ENCODE results near the gene SLC22A3. TPM values are rescaled to one million over a fixed set of nuclear protein-coding genes. Genes with fewer than 3 reads are reported as not detected.

The SLC22A3 gene
- total RNA-seq, 1 experiment from 2014 or later: 2.9 TPM

DNA sequence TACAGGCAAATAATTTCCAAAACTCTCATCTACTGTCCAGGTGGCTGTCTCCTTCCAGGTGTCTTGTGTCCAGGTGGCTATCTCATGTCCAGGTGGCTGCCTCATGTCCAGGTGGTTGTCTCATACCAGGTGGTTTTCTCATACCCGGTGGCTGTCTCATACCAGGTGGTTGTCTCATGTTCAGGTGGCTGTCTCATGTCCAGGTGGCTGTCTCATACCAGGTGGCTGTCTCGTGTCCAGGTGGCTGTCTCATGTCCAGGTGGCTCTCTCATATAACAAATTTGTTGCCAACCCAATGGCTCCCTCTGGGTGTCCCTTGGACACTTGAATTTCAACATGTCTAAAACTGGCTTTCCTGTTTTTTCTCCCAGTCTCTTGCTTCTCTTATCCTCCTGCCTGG lies 14.3 kb upstream of the SLC22A3 start:
- DNase-seq (ENCODE audit: low spot score): no peak

DNA sequence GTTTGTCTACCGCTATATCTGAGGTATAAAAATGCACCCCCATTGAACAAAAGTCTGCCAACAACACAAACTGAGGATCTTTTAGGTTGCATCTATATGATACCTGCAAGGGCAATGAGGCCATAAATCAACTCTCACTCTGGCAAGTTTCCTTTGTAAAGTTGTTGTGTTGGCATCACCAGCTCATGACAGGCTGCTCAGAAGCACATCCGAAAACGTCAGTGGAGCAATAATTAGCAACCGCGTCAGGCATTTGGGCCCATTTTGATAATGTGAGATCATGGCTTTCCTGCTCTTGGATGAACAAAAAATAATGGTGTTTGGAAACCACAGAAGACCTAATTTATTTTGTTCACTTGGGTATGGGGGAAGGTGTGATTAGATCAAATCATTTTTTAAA lies 12.0 kb upstream of the SLC22A3 start:
- DNase-seq (ENCODE audit: low spot score): no peak

DNA sequence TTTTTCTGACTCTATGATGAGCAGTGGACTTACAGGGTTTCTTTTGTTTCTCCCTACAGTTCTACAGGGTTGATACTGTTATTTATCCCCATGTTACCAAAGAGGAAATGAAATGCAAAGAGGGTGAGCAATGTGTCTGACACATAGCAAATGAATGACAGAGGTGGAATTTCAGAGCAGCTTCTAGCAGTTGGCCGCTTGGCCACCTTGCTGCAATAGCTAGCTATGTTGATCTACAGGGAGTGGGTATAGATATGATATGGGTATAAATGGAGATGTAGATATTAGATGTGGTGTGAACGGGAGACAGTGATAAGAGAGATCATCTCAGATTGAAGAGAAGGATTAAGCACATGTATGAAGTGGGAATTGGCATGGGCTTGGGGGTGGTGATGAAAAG lies 10.9 kb upstream of the SLC22A3 start:
- no peak for DNase-seq (ENCODE audit: low spot score)

DNA sequence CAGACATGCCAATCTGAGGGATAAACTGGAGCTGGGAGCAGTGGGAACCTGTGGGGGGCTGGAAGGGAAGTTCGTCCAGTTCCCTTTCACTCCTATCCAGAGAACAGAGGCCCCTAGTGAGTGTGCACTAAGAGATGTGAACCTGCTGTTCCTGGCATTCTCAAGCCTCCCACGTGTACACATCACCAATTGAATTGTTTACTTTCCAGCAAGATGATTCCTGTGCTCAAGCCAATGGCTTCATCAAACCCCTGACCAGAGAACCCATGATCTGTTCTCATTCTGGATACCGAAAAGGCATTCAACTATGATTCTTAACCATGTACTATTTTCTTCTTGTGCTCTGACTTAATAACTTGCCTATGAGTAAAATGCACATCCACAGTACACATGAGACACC lies 10.2 kb upstream of the SLC22A3 start:
- DNase-seq (ENCODE audit: low spot score): no peak

DNA sequence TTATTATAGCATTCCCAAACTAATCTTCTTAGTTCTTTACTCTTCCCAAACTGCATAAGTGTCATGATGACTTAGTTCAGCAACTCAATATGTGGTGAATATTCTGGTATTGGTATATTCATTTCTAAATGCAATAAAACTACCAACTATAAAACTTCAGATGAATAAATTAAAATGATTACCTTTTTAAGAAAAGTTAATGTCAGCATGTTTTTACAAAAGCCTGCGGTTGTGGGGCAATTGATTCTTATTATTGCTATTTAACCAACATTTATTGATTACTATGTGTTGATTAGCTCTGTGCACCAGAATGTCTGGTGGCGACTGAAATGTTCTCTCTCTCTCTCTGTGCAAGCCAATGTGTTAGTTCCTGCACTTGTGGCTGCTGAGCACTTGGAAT lies 5.0 kb upstream of the SLC22A3 start:
- no peak for DNase-seq (ENCODE audit: low spot score)

DNA sequence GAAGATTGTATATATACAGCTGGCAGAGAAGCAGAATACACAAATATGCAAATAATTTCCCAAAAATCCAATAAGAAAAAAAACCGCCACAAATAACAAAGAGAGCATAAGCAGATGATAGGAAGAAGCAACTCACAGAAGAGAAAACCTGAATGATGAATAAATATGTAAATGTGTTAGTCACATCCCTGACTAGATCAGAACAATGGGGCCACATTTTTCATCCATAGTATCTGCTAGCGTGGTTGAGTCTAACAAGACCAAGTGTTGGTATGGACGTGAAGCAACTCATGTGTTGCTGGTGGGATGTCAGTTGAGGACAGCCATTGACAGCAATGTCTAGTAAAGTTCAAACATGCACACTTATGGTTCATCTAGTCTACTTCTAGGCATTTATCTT lies 3.9 kb upstream of the SLC22A3 start:
- no peak for DNase-seq (ENCODE audit: low spot score)

DNA sequence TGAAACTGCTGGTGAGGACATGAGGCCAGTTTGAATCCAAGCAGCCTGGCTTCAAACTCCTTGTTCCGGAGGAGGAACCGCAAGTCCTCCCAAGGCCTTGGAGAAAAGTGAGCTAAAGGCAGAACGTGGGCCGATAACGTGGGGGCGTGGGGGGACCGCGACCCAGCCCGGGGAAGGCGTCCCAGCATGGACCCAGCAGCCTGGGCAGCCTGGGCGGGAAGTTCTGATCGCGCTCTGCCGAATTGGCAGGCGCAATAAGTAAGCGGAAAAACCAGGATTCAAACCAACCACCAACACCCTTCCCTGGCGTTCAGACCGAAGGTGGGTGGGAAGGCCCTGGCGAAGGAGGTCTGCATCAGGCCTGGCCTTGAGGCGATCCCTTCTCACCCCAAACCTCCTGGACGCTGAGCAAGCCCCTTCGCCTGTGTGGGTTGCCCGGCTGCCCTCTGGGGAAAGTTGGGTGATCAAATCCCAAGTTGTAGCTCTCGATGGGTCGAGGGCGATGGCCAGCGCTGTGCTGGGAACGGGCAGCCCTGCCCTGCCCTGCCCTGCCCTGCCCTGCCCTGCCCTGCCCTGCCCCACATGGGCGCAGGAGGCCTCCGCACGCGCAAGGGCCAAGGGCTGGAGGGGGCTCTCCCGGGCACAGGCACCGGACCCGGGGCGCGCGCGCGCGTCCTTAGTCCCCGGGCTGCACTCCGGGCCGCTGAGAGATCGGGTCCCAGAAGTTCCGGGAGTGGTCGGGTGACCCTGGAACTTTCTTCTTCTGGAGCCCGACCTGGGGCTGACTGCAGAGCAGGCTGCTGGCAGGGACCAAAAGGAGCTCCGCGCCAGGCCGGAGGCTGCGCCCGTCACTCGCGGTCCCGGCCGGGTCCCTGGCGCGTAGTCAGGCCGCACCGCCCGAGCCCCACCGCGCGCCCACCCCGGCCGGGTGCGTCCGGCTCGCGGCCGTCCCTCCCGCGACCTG lies 637 bp upstream of the SLC22A3 start:
- DNase-seq (ENCODE audit: low spot score): peak; percentile 8

DNA sequence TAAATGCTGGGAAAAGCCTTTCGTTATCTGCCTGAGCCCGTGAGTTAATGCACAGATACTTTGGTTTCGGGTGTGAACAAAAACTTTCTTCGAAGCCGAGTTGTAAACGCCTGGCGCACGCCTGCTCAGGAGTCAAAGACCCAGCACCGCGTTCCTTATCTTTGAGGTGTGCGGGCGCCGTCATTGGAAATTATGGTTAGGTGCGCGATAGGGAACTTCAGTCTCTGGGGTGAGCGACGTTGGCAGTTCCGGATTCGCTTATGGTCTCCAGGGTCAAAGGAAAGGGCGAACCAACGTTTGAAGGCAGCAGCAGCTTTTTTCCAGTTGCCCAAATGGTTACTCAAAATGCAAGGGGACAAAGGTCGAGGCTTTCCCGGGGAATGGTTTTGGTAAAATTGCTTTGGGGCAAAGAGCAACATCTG lies 853 bp downstream of the SLC22A3 start:
- peak; percentile 49 for DNase-seq (ENCODE audit: low spot score)

DNA sequence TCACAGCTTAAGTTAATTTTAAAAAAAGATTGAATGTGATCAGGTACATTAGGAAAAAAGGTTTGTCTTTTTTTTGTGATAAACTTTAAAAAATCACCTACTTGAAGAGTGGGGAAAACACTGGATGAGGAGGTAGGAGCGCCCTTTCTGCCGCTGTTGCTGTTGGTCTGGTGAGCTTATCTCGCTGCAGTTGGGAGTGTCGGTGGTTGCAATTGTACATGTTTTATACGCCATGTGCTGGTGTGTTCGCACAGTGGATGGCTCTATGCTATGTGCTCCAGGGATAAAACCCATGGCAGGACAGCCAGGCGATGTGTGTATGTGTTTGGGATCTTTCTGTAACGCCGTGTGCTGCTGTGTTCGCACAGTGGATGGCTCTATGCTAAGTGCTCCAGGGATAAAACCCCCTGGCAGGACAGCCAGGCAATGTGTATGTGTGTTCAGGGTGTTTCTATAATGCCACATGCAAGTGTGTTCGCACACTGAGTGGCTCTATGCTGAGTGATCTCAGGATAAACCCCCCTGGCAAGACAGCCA lies 1.7 kb downstream of the SLC22A3 start:
- DNase-seq (ENCODE audit: low spot score): no peak

DNA sequence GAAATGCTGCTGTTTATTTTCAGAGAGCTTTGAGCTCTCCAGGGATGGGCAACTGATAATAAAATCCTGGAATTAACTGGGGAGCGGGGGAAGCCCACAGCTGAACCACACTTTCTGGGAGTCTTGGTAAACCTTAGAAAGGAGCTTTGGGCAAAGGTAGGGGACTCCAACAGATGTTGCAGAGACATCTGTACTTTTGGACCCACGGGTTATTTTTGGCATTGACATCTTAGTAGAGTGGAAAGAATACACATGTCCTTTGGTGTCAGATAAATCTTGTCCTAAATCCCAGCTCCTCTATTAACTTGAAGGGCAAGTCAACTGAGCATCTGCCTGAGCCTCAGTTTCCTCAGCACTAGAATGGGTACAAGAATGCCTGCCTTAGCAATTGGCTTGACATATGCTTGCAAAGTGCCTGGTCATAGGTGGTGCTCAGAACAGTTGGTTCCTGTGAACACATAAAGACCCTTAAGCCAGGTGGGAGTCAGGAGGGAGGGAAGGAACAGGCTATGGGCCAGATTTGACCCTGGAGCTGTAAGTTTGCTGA lies 5.8 kb downstream of the SLC22A3 start:
- no peak for DNase-seq (ENCODE audit: low spot score)

DNA sequence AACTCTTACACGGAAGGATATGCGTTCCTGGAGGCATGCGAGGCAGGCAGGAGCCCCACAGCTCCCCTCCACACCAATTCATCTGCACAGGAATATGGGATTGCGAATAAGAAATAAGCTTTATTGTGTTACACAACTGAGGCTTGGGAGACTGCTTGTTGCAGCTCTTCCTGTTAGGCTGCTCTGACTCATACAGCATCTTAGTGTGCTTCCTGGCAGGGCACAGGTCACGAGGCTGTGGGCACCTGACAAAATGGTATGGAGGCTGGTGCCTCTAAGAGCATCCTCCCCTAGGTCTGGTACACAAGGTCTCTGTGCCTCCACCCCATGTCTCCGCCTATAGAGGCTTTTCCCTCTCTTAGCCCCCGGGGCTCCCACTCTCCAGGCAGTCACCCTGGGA lies 6.8 kb downstream of the SLC22A3 start:
- peak; percentile 31 for DNase-seq (ENCODE audit: low spot score)

DNA sequence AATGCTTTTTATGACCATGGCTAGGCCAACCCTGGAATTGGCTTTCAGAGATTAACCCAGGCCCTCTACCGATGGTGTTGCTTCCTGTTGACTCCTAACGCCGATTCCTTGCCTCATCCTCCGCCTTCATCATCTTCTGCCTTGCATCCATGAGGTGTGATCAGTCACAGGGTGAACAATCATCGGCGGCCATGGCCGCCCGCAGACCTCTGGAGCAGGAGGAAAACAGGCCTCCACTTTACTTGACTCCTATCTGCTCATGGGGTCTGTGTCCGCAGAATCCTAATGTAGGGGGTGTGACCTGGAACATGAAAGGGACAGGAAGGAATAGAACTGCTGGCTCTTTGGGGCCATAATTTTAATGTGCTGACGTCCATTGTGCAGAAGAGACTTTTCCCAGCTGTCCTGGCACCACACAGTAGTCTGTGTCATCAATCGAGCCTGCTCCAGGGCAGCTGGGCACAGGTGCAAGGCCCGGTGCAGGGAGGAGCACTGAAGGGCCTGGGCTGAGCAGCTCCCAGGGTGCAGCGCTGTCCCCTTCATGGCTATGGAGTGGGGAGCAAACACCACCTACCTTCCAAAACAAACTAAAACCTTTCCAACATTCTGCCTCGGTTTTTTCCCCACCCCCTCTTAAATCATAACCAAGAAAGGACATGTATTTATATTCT lies 8.0 kb downstream of the SLC22A3 start:
- DNase-seq (ENCODE audit: low spot score): no peak

DNA sequence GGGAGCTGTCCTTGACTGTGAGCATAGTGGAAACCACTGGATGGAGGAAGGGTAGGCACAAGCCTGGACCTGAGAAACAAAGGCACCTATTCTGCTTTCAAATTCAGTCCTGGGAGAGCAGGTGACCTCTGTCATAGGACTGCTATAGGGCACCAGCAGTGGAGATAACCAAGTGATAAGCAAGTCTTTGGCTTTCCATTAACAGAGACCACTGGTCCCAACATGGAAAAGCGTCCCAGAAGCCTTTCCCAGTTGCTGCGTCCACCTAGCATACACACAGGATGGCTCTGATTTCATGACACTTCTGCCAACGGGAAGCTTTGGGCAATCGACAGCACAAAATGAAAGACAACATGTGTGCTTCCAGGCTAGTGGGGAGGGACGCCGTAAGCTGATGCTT lies 8.9 kb downstream of the SLC22A3 start:
- DNase-seq (ENCODE audit: low spot score): no peak

DNA sequence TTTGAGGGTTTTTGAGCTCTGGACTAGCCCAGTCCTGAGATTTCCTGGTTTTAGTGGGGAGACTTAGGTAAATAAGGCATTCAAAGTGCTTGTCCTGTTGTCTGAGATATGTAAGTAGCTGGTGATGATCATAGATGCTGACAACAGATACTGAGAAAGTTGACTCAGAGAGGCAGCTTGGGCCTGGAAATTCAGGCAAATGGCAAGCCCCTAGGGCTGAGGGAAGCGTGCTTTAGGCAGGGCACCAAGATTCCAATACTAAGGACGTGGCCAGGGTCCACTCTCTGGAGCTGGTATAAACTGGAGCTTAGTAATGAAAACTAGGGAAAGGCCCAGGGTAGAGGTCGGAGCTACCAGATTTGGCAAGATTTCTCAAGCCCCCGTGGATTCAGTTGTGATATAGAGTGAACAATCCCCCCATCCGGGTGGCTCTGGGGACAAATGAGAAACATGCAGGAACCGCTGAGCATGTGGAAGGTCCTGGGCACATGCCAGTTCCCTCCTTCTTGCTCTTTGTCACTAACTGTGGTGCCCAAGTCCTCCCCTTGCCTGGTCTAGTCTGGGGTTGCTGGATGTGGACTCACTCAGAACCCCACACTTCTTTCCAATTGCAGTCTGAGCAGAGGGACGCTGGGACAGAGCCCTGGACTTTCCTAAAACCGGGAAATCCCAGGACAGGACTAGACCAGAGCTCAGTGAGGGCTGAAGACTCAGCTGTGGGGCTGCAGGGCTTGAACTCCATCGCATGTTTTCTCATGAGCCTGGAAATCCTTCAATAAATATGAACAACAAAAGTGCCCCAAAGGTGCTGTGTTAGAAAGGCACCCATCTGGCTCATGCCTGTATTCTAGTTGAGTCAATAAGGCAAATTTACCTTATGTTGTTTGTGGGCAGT lies 10.3 kb downstream of the SLC22A3 start:
- DNase-seq (ENCODE audit: low spot score): no peak

DNA sequence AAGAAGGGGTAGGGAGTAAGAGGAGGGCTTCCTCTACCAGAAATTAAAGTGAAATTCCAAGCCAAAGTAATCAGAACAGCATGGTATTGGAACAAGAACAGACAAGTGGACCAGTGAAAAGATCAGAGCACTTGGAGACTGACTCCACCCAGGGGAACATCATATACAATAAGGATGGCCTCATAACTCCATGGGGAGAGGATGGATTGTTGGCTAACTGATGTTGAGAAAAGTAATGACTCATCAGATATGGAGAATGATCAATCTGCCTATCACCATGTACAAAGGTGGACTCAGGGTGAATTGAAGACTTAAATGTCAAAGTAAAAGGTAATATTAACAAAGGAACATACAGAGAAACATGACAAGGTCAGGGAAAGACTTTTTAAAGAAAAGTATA lies 12.8 kb downstream of the SLC22A3 start:
- no peak for DNase-seq (ENCODE audit: low spot score)

DNA sequence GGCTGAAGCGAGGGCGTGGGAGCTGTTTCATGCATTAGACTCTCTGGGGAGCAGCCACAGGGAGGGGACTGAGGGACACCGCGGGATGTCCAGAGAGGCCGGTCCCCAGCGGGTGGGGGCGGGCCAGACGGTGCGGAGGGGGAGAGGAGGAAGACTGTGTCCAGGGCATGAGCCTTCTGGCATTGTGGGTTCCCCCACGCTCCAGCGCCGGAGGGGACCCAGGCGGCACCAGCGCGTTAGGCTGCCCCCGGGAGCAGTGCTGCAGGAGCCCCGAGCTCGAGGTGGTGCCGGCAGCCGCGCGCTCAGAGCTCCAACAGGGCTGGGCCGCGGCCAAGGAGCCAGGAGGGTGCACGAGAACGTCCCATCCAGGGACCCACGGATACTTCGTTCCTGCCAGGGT lies 14.4 kb downstream of the SLC22A3 start:
- DNase-seq (ENCODE audit: low spot score): no peak

DNA sequence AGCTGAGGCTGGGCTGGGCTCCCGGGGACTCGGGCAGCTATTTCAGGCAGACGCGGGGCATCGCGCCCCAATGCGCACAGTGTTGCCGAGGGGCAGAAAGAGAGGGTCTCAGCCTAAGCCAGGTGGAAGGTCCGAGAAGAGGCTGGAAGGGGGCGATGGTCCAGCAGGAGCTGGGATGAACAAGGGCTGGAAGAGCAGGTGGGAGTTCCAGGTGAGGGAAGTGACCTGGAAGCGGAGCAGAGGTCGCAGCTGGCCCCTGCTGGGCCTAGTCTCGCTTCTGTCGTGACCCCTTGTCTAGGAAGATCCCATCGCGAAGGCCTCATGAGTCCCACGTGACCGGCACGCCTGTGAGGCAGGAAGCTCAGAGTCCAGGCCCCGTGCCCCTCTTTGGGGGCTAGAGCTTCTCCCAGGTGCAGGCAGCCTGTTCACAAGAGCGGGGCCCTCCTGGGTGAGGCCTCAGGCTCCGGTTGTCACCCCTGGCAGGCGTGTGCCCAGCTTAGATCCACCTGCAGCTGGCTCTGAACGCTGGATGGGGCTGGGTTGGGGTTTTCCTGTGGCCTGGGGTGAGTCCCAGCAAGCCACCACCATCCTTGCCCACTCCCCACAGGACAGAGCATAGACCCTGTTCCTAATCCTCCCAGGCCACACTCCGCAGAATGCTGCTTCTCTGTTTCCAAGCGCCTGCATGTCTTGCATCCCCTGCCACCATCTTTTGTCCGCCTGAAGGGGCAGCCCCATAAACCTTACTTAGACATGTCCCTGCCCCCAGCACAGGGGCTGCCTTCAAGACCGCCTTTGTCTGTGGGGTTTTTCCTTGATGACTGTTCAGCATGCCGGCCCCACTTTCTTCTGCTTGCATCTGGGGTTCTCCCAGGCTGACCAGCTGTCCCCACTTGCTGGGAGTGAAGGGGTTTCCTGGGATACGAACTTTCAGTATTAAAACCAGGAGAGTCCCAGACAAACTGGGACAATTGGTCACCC lies 15.1 kb downstream of the SLC22A3 start:
- no peak for DNase-seq (ENCODE audit: low spot score)

DNA sequence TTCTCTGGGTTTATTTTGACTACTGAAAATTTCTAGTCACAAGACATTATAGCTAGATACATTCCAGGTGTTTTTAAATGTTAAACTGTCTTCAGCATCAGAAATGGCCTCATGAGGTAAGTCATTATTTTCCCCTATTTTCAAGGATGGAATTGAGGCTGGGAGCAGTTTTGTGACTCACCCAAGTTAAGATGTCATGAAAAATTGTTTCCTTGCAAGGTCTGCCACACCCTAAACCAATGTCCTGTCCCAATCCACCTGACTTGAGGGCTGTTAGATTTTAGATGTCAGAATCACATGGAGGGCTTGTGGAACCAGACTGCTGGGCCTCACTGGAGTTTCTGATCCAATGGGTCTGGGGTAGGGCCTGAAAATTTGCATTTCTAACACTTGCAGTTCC lies 16.9 kb downstream of the SLC22A3 start:
- no peak for DNase-seq (ENCODE audit: low spot score)

DNA sequence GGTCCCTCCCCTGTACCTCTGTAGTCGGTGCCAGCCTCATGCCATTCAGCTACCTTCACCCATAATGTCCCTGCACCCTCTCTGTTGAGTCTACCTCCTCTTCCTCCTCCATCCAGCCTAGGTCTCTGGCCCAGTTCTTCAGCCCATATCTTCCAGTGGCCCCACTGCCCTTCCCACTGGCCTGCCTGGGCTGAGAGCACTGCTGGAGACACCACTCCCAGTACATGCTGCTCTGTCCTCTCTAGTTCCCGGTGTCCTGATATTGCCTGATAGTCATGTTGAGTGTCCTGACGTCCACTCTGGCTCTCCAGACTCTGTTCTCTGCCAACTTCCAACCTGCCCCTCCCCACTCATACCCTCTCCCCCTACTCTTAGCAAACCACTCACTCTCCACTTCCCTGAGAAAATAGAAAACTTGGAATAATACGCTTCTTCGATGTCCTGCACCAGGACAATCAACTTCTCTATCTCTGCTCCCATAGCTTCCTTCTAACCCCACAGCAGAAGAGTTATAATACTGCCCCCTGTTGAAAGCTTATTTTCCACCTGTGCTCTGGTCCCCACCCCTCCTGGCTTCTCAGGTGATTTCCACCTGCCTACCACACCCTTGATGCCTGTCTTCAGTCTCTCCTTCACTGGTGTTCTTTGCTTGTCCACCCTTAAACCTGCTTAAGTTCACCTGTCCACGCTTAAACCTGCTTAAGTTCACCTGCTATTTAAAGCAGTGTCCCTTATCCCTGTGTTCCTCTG lies 19.8 kb downstream of the SLC22A3 start:
- DNase-seq (ENCODE audit: low spot score): no peak

Measured in HT-29 (cell line).